H1 (cell line): Measurements from ENCODE around the gene CCDC127. TPM values are rescaled to one million over a fixed set of nuclear protein-coding genes. Genes with fewer than 3 reads are reported as not detected.

Experiments used
- CTCF ChIA-PET: fragments of 300-600 bp; sonication (Branson Sonifier 250); formaldehyde crosslinking; loops from one replicate; lab custom pipeline; 2021; ENCODE audit not compliant: partially characterized antibody; lab: Charles Lee
- POLR2A ChIA-PET: fragments of 300-600 bp; sonication (Branson Sonifier 250); formaldehyde crosslinking; loops from one replicate; lab custom pipeline; 2021; ENCODE audit warnings: inconsistent platforms; ENCODE audit not compliant: partially characterized antibody; lab: Charles Lee
- DNase-seq, 2 experiments: peaks; one replicate each; pipeline versions ENCODE4 v3.0.0 to v3.0.0-alpha.2; 2010 to 2022; ENCODE audit warnings: low spot score in 2 of 2, low read depth in 1 of 2, mixed read lengths in 1 of 2
- FAIRE-seq: peaks from 2 replicates; lab custom pipeline; 2011; peaks lifted over from hg19 to GRCh38; lab: Jason Lieb, UNC
- H2AFZ ChIP-seq: 2 replicates; pipeline ENCODE4 v1.8.1; 2012; ENCODE audit warnings: low read length, inconsistent platforms
- H2AK5ac ChIP-seq: 2 replicates; pipeline ENCODE4 v1.6.1; 2013; ENCODE audit warnings: low read depth, low read length
- H2BK120ac ChIP-seq: replicated peaks from 2 replicates; pipeline ENCODE3; 2013; ENCODE audit warnings: low read depth, low read length, inconsistent platforms
- H2BK12ac ChIP-seq: 2 replicates; pipeline ENCODE4 v1.6.1; 2013; ENCODE audit warnings: low read depth, low read length
- H2BK15ac ChIP-seq: 2 replicates; pipeline ENCODE4 v1.6.1; 2013; ENCODE audit warnings: low read length
- H2BK20ac ChIP-seq: 2 replicates; pipeline ENCODE4 v1.6.1; 2013; ENCODE audit warnings: low read length
- H2BK5ac ChIP-seq: 2 replicates; pipeline ENCODE4 v1.6.1; 2013; ENCODE audit warnings: low read depth, low read length
- H3K14ac ChIP-seq: 2 replicates; pipeline ENCODE4 v1.6.1; 2013; ENCODE audit warnings: inconsistent platforms; ENCODE audit not compliant: insufficient read length
- H3K18ac ChIP-seq: 2 replicates; pipeline ENCODE4 v1.6.1; 2013; ENCODE audit warnings: low read length; ENCODE audit errors: extremely low read depth
- H3K23ac ChIP-seq: 2 replicates; pipeline ENCODE4 v1.6.1; 2013; ENCODE audit warnings: inconsistent platforms; ENCODE audit not compliant: insufficient read length
- H3K23me2 ChIP-seq: 2 replicates; pipeline ENCODE4 v1.6.1; 2013; ENCODE audit warnings: low read depth, low read length
- H3K27ac ChIP-seq: 2 replicates; pipeline ENCODE4 v1.6.1; 2011; ENCODE audit warnings: low read depth, low read length, inconsistent platforms
- H3K27me3 ChIP-seq, 4 experiments: replicated peaks in 1 of 4; 1 replicate in 1 of 4; 2 replicates in 3 of 4; pipeline versions ENCODE4 v1.6.1 to v1.8.1; 2011 to 2013; ENCODE audit warnings: low read length in 3 of 4, mild to moderate bottlenecking in 3 of 4, inconsistent platforms in 2 of 4, mixed read lengths in 2 of 4, moderate library complexity in 1 of 4; ENCODE audit not compliant: control insufficient read depth in 3 of 4, insufficient read depth in 3 of 4; ENCODE audit errors: extremely low read depth in 1 of 4
- H3K36me3 ChIP-seq, 4 experiments: 2 replicates each; pipeline versions ENCODE4 v1.6.1 to v1.8.1; 2011 to 2013; ENCODE audit warnings: mild to moderate bottlenecking in 4 of 4, low read length in 3 of 4, moderate library complexity in 2 of 4, control low read depth in 1 of 4, inconsistent platforms in 1 of 4; ENCODE audit not compliant: insufficient read depth in 4 of 4, control insufficient read depth in 2 of 4
- H3K4ac ChIP-seq: replicated peaks from 2 replicates; pipeline ENCODE3; 2013; ENCODE audit warnings: low read length, low read depth, mixed read lengths, inconsistent platforms; ENCODE audit not compliant: insufficient read length
- H3K4me1 ChIP-seq, 4 experiments: replicated peaks in 1 of 4; 1 replicate in 1 of 4; 2 replicates in 3 of 4; pipeline versions ENCODE4 v1.6.1 to v1.8.1; 2011 to 2013; ENCODE audit warnings: low read length in 3 of 4, inconsistent platforms in 2 of 4, mixed read lengths in 1 of 4; ENCODE audit not compliant: insufficient read depth in 4 of 4, control insufficient read depth in 3 of 4
- H3K4me2 ChIP-seq, 2 experiments: 2 replicates each; pipeline versions ENCODE4 v1.6.1 to v1.8.1; 2011 to 2013; ENCODE audit warnings: low read depth in 2 of 2, low read length in 2 of 2, control low read depth in 1 of 2, inconsistent platforms in 1 of 2, mild to moderate bottlenecking in 1 of 2; ENCODE audit not compliant: insufficient read depth in 1 of 2
- H3K4me3 ChIP-seq, 4 experiments: fragments of 200-600, 300-600 bp in 1 of 4; sonication (generic), shearing (Covaris generic), sonication (Bioruptor Twin) in 1 of 4; 2 replicates each; pipeline versions ENCODE4 v1.5.1 to v1.8.1; 2011 to 2016; ENCODE audit warnings: low read length in 4 of 4, low read depth in 3 of 4, control low read depth in 2 of 4, inconsistent platforms in 2 of 4, mild to moderate bottlenecking in 2 of 4, mixed read lengths in 1 of 4, moderate library complexity in 1 of 4; ENCODE audit not compliant: insufficient read depth in 2 of 4; ENCODE audit errors: extremely low read depth in 1 of 4
- H3K56ac ChIP-seq: replicated peaks from 2 replicates; pipeline ENCODE3; 2013; ENCODE audit warnings: low read depth, mild to moderate bottlenecking, mixed read lengths, low read length, inconsistent platforms; ENCODE audit not compliant: insufficient read length
- H3K79me1 ChIP-seq: 2 replicates; pipeline ENCODE4 v1.6.1; 2013; ENCODE audit warnings: low read depth, low read length, control low read depth
- H3K79me2 ChIP-seq, 2 experiments: 2 replicates each; pipeline versions ENCODE4 v1.6.1 to v1.8.1; 2012 to 2013; ENCODE audit warnings: low read length in 2 of 2, mild to moderate bottlenecking in 2 of 2, inconsistent platforms in 1 of 2; ENCODE audit not compliant: insufficient read depth in 2 of 2, control insufficient read depth in 1 of 2
- H3K9ac ChIP-seq, 4 experiments: replicated peaks in 1 of 4; 1 replicate in 1 of 4; 2 replicates in 3 of 4; pipeline versions ENCODE4 v1.6.1 to v1.8.1; 2011 to 2013; ENCODE audit warnings: low read depth in 3 of 4, low read length in 3 of 4, control low read depth in 2 of 4, mild to moderate bottlenecking in 2 of 4, moderate library complexity in 2 of 4, inconsistent platforms in 1 of 4; ENCODE audit errors: extremely low read depth in 1 of 4
- H3K9me3 ChIP-seq, 2 experiments: 2 replicates each; pipeline versions ENCODE4 v1.6.1 to v1.8.1; 2012 to 2013; ENCODE audit warnings: mild to moderate bottlenecking in 2 of 2, moderate library complexity in 2 of 2, control low read depth in 1 of 2, inconsistent platforms in 1 of 2, low read depth in 1 of 2, low read length in 1 of 2, mixed read lengths in 1 of 2; ENCODE audit not compliant: insufficient read depth in 2 of 2
- H4K20me1 ChIP-seq, 2 experiments: replicated peaks in 1 of 2; 2 replicates each; pipeline versions ENCODE3 to v1.8.1; 2011 to 2013; ENCODE audit warnings: inconsistent platforms in 2 of 2, low read length in 2 of 2, mild to moderate bottlenecking in 1 of 2; ENCODE audit not compliant: insufficient read depth in 2 of 2, control insufficient read depth in 1 of 2
- H4K5ac ChIP-seq: 2 replicates; pipeline ENCODE4 v1.6.1; 2013; ENCODE audit warnings: low read length, low read depth, mixed read lengths, inconsistent platforms; ENCODE audit not compliant: insufficient read length
- H4K8ac ChIP-seq: 2 replicates; pipeline ENCODE4 v1.8.0; 2013; ENCODE audit warnings: mild to moderate bottlenecking, moderate library complexity, low read length, inconsistent platforms; ENCODE audit not compliant: insufficient read depth; ENCODE audit errors: extremely low read depth
- H4K91ac ChIP-seq: replicated peaks from 2 replicates; pipeline ENCODE3; 2013; ENCODE audit warnings: low read length, mixed read lengths, inconsistent platforms; ENCODE audit not compliant: insufficient read length
- CTBP2 ChIP-seq: IDR thresholded peaks from 2 replicates; pipeline ENCODE4 v1.7.0; 2011; ENCODE audit warnings: borderline replicate concordance, mild to moderate bottlenecking, moderate library complexity, mixed read lengths, low read length; ENCODE audit not compliant: insufficient read depth, insufficient read length
- KDM1A ChIP-seq: fragments of 200-600, 300-600 bp; sonication (generic); IDR thresholded peaks from 2 replicates; pipeline ENCODE4 v1.7.1; 2016; ENCODE audit warnings: mild to moderate bottlenecking, low read length, borderline replicate concordance
- POU5F1 ChIP-seq: IDR thresholded peaks from 2 replicates; pipeline ENCODE4 v1.6.1; 2011; ENCODE audit warnings: low read depth, mild to moderate bottlenecking, low read length, moderate library complexity
- SIN3A ChIP-seq, 2 experiments: IDR thresholded peaks in 1 of 2; conservative IDR thresholded peaks in 1 of 2; 2 replicates each; pipeline ENCODE4 v1.6.1; 2011 to 2012; ENCODE audit warnings: low read length in 2 of 2, improper control_type of control experiment in 1 of 2, low read depth in 1 of 2, mild to moderate bottlenecking in 1 of 2
- SIX5 ChIP-seq: IDR thresholded peaks from 2 replicates; pipeline ENCODE4 v1.6.1; 2011; ENCODE audit warnings: mild to moderate bottlenecking, low read depth, low read length
- TEAD4 ChIP-seq: IDR thresholded peaks from 2 replicates; pipeline ENCODE4 v1.6.1; 2012; ENCODE audit warnings: low read depth, low read length, inconsistent platforms, mixed read lengths
- YY1 ChIP-seq: IDR thresholded peaks from 2 replicates; pipeline ENCODE4 v1.6.1; 2011; ENCODE audit warnings: low read depth, mild to moderate bottlenecking, low read length
- ZNF274 ChIP-seq: IDR thresholded peaks from 2 replicates; pipeline ENCODE4 v1.7.0; 2012; ENCODE audit warnings: low read length, borderline replicate concordance; ENCODE audit errors: extremely low read depth
- WGBS, 2 experiments: shearing (Covaris generic) in 1 of 2; methylation state at CpG; one replicate each; pipeline versions ENCODE4 v1.1.6 to v1.1.7; 2013 to 2015; ENCODE audit warnings: low lambda C conversion rate in 2 of 2, mixed read lengths in 2 of 2, inconsistent platforms in 1 of 2, low coverage in 1 of 2, missing lambda C conversion rate in 1 of 2; ENCODE audit not compliant: insufficient replicate concordance in 2 of 2, insufficient coverage in 1 of 2, insufficient read length in 1 of 2; ENCODE audit errors: extremely low coverage in 1 of 2, missing lambda C conversion rate in 1 of 2; 5-methylcytosine and 5-hydroxymethylcytosine counted together
- polyA plus RNA-seq, 7 experiments: library from polyadenylated mRNA; depleted of rRNA in 3 of 7; stranded (reverse) in 5 of 7; unstranded in 2 of 7; fragments of >200 nt in 5 of 7; fragments of 200-250 nt in 2 of 7; gene quantifications; 1 replicate in 5 of 7; 2 replicates in 1 of 7; 4 replicates in 1 of 7; pipeline versions ENCODE4 v1.2.1 to v1.2.3, GENCODE V29; 2011 to 2013; ENCODE audit warnings: missing spikeins in 2 of 7, mixed read lengths in 2 of 7
- total RNA-seq: library from RNA; stranded (reverse); fragmentation: NEBNext Ultra II Directional; extraction: Animal tissue kit (Norgen Biotek cat#: 25700); gene quantifications from 2 replicates; pipeline ENCODE4 v1.2.1, GENCODE V29; 2021

Gene CCDC127
- total and polyA plus RNA-seq, 2 of the 8 experiments (the other 6 are each of a cell fraction or from before 2014, with no cell fraction given): 2.9 to 8.0 TPM

DNA sequence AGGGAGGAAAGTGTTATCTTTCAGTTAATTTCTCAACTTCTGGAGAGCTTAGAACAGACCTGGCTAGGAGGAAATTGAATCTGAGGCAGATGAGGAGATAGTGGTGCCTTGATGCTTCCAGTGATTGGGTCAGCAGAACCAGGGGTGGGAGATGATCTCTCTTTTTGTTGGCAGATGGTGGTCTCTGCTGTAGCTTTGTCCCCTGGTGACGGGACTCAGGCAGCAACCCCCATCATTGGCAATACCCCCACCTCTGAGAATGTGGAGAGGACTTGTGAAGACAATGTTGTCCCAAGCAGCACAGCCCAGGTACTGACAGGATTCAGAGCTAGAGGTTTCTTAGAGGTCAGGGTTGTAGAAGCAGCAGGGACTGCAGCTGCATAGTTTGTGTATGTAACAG lies 49.8 kb upstream of the CCDC127 start:
- no peak overlapping the region for H3K56ac ChIP-seq
- H3K4me3 ChIP-seq: no peak overlapping the region
- DNase-seq (no peak), FAIRE-seq (no peak)
- 95% methylated on average over 1 of the region's 1 CpG; no CpG with 5 or more reads in 1 of the 2 experiments for WGBS, 2 experiments
- H4K8ac ChIP-seq: no peak overlapping the region
- peaks cover 0 to 2% of the 10 kb centered on the region in 2 experiments; a peak in 1 of 4 replicates for H3K79me2 ChIP-seq
- H3K23me2 ChIP-seq: no peaks in the 10 kb centered on the region
- H2BK12ac ChIP-seq: no peak overlapping the region
- H3K4me2 ChIP-seq: no peak overlapping the region
- H2AFZ ChIP-seq: no peak overlapping the region
- H2AK5ac ChIP-seq: no peak overlapping the region
- no peak overlapping the region for H3K27ac ChIP-seq
- H3K4ac ChIP-seq: no peak overlapping the region
- no peaks in the 10 kb centered on the region for H3K4me1 ChIP-seq
- no peak overlapping the region for H2BK120ac ChIP-seq
- no peak overlapping the region for H3K18ac ChIP-seq
- ChIA-PET POLR2A (interaction anchor here (1.0 kb wide), 1 partner anchor 49 kb away, joined by 3 read pairs; no protein-coding TSS in a partner anchor), CTCF (no interaction called here)
- H3K9me3 ChIP-seq: no peaks in the 10 kb centered on the region
- H3K36me3 ChIP-seq: peaks cover 2 to 10% (median 5%) of the 10 kb centered on the region in 4 experiments; a peak in 5 of 8 replicates
- no peak for TF ChIP-seq SIX5
- TF ChIP-seq ZNF274: no peak
- no peak for TF ChIP-seq YY1
- TF ChIP-seq TEAD4: no peak
- TF ChIP-seq CTBP2: no peak
- TF ChIP-seq POU5F1: no peak
- TF ChIP-seq KDM1A: no peak
- no peak for TF ChIP-seq SIN3A (conservative IDR thresholded peaks at IDR 0.05 in 1 of 2, IDR thresholded peaks at IDR 0.05 in 1 of 2; ENCODE audit: low read depth in 1 of 2, low read length in 2 of 2)
- no peaks in the 10 kb centered on the region; the same call in 1 of the 2 replicates for H3K79me1 ChIP-seq
- H4K5ac ChIP-seq: no peak overlapping the region
- H2BK5ac ChIP-seq: no peak overlapping the region
- no peak overlapping the region for H3K9ac ChIP-seq
- no peak overlapping the region for H2BK15ac ChIP-seq
- no peaks in the 10 kb centered on the region for H4K20me1 ChIP-seq
- no peak overlapping the region for H3K14ac ChIP-seq
- no peak overlapping the region for H3K23ac ChIP-seq
- H3K27me3 ChIP-seq: no peaks in the 10 kb centered on the region
- no peak overlapping the region for H2BK20ac ChIP-seq
- no peak overlapping the region for H4K91ac ChIP-seq
